Measurements from ENCODE around the gene PLCH2.

The PLCH2 gene

GRCh38 chr1:2494323-2494693 is 18.2 kb downstream of the PLCH2 start:
- H3K9me2 ChIP-seq (replicated peaks; ENCODE audit: low read depth, low read length) = no peaks in the 10 kb centered on the region
- peak overlapping the region; percentile 4 for H3K4me2 ChIP-seq (ENCODE audit: low read depth, low read length, poor library complexity, severe bottlenecking)
- no peaks in the 10 kb centered on the region for H4K20me1 ChIP-seq (ENCODE audit: insufficient read depth, low read length, poor library complexity, severe bottlenecking)
- TF ChIP-seq CTCF (conservative IDR thresholded peaks at IDR 0.05; ENCODE audit: low read length) (no peak), EZH2phosphoT487 (IDR thresholded peaks at IDR 0.05; ENCODE audit: borderline replicate concordance) (no peak)
- H3K36me3 ChIP-seq (ENCODE audit: insufficient read depth, low read length) = no peaks in the 10 kb centered on the region
- no peaks in the 10 kb centered on the region for H3K27me3 ChIP-seq (ENCODE audit: insufficient read depth, low read length, poor library complexity, severe bottlenecking)
- no peaks in the 10 kb centered on the region for H3F3A ChIP-seq (ENCODE audit: low read depth)
- no peaks in the 10 kb centered on the region for H3K79me2 ChIP-seq (ENCODE audit: insufficient read depth, low read length)
- no peak overlapping the region for H2AFZ ChIP-seq (ENCODE audit: low read length)
- H3K4me3 ChIP-seq (ENCODE audit: low read length, poor library complexity, severe bottlenecking) = no peak overlapping the region
- H3K9ac ChIP-seq (ENCODE audit: low read depth, low read length, poor library complexity, severe bottlenecking) = no peak overlapping the region
- peaks cover 28% of the 10 kb centered on the region for H3K4me1 ChIP-seq (ENCODE audit: insufficient read depth, low read length, poor library complexity, severe bottlenecking)
- no peaks in the 10 kb centered on the region for H3K9me3 ChIP-seq (ENCODE audit: insufficient read depth, low read depth, low read length)

GRCh38 chr1:2495026-2495425 is 18.9 kb downstream of the PLCH2 start:
- Histone ChIP-seq H3K79me2 (ENCODE audit: insufficient read depth, low read length) (no peaks in the 10 kb centered on the region), H4K20me1 (ENCODE audit: insufficient read depth, low read length, poor library complexity, severe bottlenecking) (no peaks in the 10 kb centered on the region), H3F3A (ENCODE audit: low read depth) (no peaks in the 10 kb centered on the region), H3K9ac (ENCODE audit: low read depth, low read length, poor library complexity, severe bottlenecking) (no peak overlapping the region), H3K4me1 (ENCODE audit: insufficient read depth, low read length, poor library complexity, severe bottlenecking) (peaks cover 34% of the 10 kb centered on the region), H3K36me3 (ENCODE audit: insufficient read depth, low read length) (no peaks in the 10 kb centered on the region), H3K9me2 (replicated peaks; ENCODE audit: low read depth, low read length) (no peaks in the 10 kb centered on the region), H3K9me3 (ENCODE audit: insufficient read depth, low read depth, low read length) (no peaks in the 10 kb centered on the region), H3K27me3 (ENCODE audit: insufficient read depth, low read length, poor library complexity, severe bottlenecking) (no peaks in the 10 kb centered on the region), H2AFZ (ENCODE audit: low read length) (no peak overlapping the region), H3K4me2 (ENCODE audit: low read depth, low read length, poor library complexity, severe bottlenecking) (no peak overlapping the region), H3K4me3 (ENCODE audit: low read length, poor library complexity, severe bottlenecking) (no peak overlapping the region)
- TF ChIP-seq EZH2phosphoT487 (IDR thresholded peaks at IDR 0.05; ENCODE audit: borderline replicate concordance) = no peak
- no peak for TF ChIP-seq CTCF (conservative IDR thresholded peaks at IDR 0.05; ENCODE audit: low read length)

- H3K9me3 ChIP-seq (ENCODE audit: insufficient read depth, low read depth, low read length) = no peaks in the 10 kb centered on the region
- no peak overlapping the region for H3K4me3 ChIP-seq (ENCODE audit: low read length, poor library complexity, severe bottlenecking)
- TF ChIP-seq CTCF (conservative IDR thresholded peaks at IDR 0.05; ENCODE audit: low read length) = no peak
- no peak for TF ChIP-seq EZH2phosphoT487 (IDR thresholded peaks at IDR 0.05; ENCODE audit: borderline replicate concordance)
- H3K27me3 ChIP-seq (ENCODE audit: insufficient read depth, low read length, poor library complexity, severe bottlenecking) = no peaks in the 10 kb centered on the region
- H3K36me3 ChIP-seq (ENCODE audit: insufficient read depth, low read length) = no peaks in the 10 kb centered on the region
- H3K4me2 ChIP-seq (ENCODE audit: low read depth, low read length, poor library complexity, severe bottlenecking) = no peak overlapping the region
- no peaks in the 10 kb centered on the region for H3K9me2 ChIP-seq (replicated peaks; ENCODE audit: low read depth, low read length)
- peaks cover 39% of the 10 kb centered on the region for H3K4me1 ChIP-seq (ENCODE audit: insufficient read depth, low read length, poor library complexity, severe bottlenecking)
- no peaks in the 10 kb centered on the region for H3F3A ChIP-seq (ENCODE audit: low read depth)
- no peaks in the 10 kb centered on the region for H3K79me2 ChIP-seq (ENCODE audit: insufficient read depth, low read length)
- H4K20me1 ChIP-seq (ENCODE audit: insufficient read depth, low read length, poor library complexity, severe bottlenecking) = no peaks in the 10 kb centered on the region
- H3K9ac ChIP-seq (ENCODE audit: low read depth, low read length, poor library complexity, severe bottlenecking) = no peak overlapping the region
- no peak overlapping the region for H2AFZ ChIP-seq (ENCODE audit: low read length)
Measured at GRCh38 chr1:2495546-2495945, 19.5 kb downstream of the PLCH2 start.
